Vagina (tissue), 2 donors: Measurements from ENCODE around the gene CEP170B.

ENCODE experiments used
- CTCF ChIP-seq, 3 experiments: fragments of 450-650 bp in 2 of 3; fragments of 200-600 bp in 1 of 3; sonication (generic) in 1 of 3; IDR thresholded peaks; one replicate each; pipeline ENCODE4 v1.5.1; 2017 to 2019; ENCODE audit warnings: antibody characterized with exemption in 3 of 3, mild to moderate bottlenecking in 2 of 3, moderate library complexity in 2 of 3
- POLR2AphosphoS5 ChIP-seq, 2 donors: sonication (generic); formaldehyde crosslinking; IDR thresholded peaks; one replicate each; pipeline ENCODE4 v1.9.0; 2017; ENCODE audit warnings: antibody characterized with exemption in 2 of 2, mild to moderate bottlenecking in 2 of 2, low read depth in 1 of 2; ENCODE audit not compliant: insufficient read depth in 1 of 2

GRCh38 chr14:104883681-104884361, 18.8 kb downstream of the CEP170B start:
- TF ChIP-seq CTCF (IDR thresholded peaks at IDR 0.05) (no peak), POLR2AphosphoS5 (IDR thresholded peaks at IDR 0.05; ENCODE audit: insufficient read depth in 1 of 2, low read depth in 1 of 2) (no peak)
